GM19372 (cell line): ENCODE data around the gene PRDM16.

ENCODE experiments used
- ATAC-seq: cut with Tn5 transposase; IDR thresholded peaks from one replicate; pipeline ENCODE4 v1.9.1; 2021; ENCODE audit warnings: mild to moderate bottlenecking, low read depth, moderate library complexity; ENCODE audit not compliant: unreplicated experiment

Gene PRDM16

DNA sequence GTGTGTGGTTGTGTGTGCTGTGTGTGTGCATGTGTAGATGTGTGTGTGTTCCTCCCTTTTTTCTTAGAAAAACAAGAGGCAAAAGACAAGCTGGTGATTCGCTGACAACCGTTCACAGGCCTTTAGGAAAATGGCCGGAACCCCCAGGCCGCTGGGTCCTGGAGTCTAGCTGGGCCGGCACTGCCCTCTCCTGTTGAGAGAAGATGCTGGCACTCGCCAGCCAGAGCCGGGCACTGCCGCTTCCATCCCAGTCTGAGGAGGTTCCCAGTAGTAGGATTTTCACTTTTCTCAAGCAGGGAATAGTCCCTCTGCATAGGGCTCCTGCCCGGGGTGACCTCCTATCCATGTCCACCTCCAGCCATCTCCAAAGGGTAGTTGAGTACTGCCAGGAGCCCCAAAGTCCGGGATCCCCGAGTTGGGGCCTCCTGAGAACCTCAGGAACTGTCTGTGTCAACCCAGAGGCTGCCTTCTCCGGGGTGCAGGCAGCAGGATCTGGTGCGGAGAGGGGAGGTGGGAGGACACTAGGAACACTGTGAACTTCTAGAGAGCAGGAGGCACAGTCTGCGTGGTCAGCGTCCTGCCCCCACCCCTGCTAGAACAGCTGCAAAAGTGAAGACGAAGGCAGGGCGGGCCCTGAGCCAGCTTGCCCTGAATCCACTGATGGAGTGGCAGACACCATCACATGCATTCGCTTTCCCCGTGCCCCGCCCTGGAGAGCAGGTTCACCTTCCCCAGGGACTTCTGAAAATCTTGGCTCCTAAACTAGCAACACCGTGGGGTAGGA lies 341.3 kb downstream of the PRDM16 start:
- no peak for ATAC-seq

DNA sequence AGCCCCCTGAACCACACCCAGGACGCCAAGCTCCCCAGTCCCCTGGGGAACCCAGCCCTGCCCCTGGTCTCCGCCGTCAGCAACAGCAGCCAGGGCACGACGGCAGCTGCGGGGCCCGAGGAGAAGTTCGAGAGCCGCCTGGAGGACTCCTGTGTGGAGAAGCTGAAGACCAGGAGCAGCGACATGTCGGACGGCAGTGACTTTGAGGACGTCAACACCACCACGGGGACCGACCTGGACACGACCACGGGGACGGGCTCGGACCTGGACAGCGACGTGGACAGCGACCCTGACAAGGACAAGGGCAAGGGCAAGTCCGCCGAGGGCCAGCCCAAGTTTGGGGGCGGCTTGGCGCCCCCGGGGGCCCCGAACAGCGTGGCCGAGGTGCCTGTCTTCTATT lies 342.8 kb downstream of the PRDM16 start:
- no peak for ATAC-seq

DNA sequence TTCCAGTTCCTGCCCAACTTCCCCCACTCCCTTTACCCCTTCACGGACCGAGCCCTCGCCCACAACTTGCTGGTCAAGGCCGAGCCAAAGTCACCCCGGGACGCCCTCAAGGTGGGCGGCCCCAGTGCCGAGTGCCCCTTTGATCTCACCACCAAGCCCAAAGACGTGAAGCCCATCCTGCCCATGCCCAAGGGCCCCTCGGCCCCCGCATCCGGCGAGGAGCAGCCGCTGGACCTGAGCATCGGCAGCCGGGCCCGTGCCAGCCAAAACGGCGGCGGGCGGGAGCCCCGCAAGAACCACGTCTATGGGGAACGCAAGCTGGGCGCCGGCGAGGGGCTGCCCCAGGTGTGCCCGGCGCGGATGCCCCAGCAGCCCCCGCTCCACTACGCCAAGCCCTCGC lies 343.4 kb downstream of the PRDM16 start:
- ATAC-seq, result no peak

DNA sequence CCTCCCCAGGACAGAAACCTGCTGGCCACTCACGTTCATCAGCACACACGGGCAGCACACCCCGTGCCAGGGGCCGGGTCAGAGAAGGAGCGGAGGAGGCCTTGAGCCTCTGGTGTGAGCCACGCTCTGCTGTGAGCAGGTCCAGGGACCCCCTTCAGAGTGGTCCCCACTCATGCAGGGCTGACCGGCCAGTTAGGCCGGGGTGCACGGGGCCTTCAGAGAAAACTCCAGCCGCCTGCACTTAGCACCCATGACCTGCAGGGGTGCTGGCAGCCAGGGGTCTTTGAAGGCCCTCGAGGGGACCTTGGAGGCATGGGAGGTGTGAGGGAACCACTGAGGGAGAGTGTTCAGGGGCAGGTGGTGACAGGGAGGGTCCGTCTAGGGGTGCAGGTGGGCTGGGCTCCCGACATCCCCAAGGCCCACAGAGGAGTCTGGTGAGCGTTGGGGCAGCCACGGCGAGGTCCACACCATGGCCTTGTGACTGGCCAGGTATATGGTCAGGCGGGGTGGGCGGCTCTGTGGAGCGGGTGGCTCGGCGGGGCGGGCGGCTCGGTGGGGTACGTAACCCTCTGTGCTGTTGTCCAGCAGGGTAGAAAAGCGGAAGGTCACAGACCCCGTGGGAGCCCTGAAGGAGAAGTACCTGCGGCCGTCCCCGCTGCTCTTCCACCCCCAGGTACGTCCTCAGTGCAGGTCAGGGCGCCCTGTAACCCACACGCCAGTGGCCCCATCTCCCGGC lies 345.1 kb downstream of the PRDM16 start:
- ATAC-seq, result no peak

DNA sequence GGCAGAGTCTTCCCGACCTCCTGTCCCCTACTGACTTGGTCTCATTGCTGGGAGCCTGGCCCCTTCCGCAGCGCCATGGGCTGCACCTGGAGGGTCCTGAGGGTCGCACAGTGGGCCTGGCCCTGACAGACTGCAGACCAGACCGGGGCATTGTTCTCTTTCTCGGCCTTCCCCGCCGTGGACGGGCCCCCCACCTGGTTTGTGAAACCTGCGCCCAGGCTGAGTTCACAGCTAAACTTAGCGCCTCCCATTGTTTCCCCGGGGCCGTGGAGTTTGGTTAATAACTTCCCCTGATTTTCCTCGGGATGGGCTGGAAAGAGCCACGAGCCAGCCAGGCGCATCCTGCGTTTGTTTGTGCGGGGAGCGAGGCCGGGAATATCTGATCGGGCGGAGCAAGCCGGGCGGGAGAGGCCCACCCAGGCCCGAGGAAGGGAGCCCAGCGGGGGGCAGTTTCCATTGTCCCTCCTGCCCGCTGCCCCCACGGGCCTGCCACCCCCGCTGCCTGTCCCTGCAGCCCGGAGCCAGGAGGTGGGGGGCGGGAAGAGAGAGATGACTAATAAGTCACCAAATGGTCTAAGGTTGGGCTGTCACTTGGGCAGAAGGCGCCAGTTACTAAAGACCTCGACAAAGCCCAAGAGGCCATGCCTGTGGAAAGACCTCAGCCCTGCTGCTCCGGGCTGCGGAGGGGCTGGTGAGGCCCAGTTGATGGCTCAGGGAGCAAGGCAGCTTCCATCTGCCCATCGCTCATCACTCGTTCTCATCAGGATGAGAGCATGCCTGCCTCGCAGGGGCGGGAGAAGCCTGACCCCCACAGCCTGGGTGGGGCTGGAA lies 346.5 kb downstream of the PRDM16 start:
- ATAC-seq, result no peak

DNA sequence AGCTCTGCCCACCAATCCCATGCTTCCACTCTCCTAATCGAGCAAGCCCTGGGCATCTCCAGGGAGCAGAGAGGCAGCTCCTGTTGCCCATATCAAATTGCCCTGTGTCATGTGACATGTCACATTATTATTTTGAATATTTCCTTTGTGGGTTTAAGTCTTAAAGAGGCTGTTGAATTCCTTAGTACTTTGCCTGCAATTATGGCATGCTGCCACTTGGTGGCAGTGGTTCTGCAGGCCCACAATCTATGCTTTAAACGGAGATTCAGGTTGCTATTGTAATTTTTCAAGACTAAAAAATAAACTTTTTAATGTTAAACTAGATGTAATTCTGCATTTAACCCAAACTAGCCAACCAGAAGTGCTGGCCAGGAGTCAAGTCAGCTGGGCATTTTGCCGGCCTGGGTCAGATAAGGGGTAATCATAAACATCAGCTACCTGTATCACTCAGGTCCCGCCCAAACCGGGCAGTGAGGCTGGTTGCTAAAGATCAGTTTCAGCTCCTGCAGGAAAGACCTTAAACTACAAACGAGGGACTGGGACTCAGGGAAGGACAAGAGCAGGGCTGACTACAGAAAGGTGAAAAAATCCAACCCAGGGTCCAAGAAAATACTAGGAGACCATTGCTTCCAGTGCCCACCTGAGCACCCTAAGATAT lies 348.2 kb downstream of the PRDM16 start:
- no peak for ATAC-seq

DNA sequence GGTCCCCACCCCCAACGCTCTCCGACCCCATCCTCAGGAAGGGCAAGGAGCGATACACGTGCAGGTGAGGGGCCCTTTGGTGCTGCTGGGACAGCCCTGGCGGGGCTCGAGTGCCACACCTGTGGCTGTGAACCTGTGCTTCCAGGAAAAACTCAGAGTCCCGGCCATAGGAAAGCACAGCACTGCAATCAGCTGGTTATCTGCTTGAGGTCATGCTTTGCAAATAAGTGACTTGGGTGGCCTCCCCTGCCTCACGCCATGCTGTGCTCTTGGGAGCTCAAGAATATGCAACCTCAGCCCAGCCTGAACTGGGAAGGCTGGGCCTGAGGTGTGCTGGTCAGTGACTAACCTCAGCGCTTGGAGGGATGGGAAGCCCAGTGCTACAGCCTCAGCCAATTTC lies 348.9 kb downstream of the PRDM16 start:
- no peak for ATAC-seq

DNA sequence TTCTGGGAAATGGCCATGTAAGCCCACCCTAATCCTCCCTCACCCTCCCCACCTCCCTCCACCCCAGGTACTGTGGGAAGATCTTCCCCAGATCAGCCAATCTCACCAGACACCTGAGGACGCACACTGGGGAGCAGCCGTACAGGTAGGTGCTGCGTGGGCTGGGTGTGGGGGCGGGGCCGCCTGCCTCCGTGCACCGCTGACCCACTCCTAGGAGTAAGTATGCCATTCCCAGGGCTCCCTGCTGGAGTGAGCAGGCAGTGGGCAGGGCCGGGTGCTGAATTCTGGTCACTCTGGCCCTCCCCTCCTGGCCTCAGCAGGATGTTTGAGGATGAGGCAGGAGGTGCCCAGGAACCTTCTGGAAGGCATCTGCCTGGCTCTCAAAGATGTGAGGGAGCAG lies 349.6 kb downstream of the PRDM16 start:
- no peak for ATAC-seq

DNA sequence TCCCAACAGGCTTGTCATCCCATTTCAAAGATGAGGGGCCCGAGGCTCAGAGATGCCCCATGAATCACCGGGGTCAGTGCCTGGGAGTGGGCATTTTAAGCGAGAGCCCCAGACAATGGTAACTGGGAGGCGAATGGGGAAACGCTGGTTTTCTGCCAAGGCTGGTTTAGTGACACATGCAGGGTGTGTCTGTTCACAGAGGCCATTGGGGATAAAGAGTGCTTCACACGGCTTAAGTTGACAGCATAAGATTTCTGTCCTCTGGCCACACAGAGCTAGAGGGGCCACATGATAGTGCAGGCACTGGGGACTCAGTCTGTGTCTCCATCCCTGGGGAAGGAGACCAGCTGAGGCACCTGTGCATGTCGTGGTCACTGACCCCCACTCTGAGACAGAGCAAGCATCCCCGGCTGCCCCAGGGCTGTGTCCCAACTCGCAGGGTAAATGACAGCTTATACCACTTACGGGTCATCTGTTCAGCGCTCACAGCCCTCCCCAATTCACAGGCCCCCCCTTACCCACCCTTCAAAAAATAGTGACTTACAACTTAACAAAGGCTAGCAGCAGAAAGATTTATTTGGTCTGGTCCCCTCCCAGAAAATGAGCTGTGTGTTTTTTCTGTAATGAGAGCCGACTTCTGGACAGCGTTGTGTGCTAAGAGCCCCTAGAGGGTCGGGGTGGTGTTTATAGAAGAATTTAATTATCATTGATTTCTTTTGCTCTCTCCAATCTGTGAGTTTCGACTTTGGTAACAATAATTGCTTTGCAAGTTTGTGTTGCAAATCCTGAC lies 350.6 kb downstream of the PRDM16 start:
- no peak for ATAC-seq

DNA sequence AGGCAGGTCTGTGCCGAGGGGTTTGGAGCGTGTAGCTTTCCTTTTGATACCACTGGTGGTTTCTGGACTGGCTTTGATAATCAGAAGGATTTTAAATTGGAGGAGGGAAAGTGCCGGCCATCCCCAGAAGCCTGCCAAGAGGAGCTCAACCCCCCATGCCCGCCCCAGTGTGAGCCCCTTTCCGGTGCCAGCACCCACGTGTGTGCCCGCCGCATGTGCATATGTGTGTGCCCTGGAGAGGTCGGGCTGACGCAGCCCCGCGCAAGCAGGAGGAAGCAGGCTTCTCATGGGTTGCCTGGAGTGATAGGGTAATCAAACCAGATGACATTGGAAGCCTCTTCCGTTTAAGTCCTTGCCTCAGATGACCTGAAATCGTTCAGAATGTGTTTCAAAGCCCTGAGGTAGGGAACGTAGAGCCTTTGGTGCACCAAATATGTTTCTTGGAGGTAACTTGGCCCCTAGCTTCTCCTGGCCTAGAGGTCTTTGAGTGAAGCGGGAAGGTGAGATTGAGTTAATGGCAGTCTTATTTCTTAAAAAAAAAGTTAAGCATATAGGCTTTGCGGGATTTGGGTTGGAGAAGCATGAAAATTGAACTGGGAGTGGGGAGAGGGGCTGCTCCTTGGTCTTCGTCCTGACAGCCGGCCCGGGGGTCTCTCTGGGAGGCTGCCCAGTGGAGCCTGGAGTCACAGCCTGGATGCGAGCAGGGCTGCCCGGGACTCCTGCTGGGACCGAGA lies 351.4 kb downstream of the PRDM16 start:
- ATAC-seq, result no peak

DNA sequence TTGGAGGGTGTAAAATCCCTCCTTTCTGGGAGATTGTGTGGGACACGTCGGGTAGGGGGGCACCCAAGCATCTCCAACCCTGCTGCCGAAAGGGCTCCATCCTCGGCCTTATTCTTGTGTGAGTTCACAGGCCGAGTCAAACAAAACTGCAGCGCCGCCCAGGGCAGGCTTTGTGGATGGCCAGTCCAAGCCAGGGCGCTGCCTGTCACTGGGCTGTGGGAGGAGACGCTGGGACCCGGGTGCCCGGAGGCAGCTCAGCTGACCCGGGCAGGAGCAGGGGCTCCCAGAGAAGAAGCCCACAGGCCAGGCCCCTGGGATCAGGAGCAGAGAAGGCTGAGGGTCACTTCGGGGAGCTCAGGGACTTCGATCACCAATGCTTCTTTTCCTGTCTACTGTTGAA lies 353.6 kb downstream of the PRDM16 start:
- ATAC-seq, result no peak

DNA sequence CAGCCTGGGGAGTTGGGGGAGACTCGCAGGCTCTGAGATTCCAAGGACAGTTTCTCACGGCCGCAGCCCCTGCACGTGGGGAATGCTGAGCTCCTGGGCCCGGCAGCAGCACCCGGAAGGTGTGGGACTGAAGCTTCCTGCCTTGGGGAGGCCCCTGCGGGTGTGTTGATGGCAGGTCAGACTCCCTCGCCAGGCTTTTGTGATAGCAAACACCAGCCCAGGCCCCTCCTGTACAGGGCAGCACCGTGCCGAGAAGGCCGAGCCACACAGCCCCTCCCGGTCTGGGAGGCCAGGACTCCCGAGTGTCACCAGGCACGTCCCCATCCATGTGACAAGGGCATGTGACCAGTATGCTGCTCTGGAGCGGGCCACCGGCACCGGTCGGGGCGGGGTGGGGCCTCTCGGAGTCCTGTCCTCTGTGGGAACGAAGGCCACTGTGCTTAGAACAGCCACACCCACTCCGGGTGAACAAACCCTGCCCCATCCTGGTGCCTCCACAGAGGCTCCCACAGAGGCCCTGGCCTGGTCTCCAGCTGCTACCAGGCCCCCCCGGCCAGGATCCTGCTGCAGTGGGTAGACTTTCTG lies 354.3 kb downstream of the PRDM16 start:
- no peak for ATAC-seq

DNA sequence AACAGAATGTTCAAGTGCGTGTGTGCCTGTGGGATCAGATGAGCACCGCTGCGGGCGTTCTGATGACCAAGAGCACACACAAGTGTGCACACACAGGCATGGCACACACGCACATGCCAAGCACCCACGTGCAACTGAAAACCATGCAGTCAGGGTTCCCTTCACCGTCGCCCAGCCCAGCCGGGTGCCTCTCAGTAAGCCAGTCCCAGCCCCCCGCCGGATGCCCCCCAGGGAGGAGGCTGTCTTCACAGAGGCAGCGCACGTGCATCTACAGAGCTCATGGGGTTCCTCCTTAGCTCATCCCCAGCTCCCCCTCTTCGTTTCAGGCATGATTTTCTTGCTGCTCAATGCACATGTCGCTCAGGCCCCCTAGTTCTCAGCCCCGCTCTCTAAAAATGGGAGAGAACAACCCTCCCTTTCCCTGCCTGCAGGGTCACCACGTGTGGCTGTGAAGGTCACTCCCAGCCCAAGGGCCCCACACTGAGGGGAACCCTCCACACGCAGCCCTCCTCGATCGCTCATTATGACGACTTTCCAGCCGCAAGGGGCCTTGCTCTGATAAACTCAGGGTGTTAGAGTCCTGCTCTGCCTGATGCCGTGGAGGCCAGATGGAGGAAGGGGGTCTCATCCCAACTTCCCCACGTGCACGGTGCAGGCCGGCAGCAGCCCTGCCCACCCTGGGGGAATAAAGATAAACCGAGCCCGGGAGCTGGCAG lies 355.1 kb downstream of the PRDM16 start:
- no peak for ATAC-seq

DNA sequence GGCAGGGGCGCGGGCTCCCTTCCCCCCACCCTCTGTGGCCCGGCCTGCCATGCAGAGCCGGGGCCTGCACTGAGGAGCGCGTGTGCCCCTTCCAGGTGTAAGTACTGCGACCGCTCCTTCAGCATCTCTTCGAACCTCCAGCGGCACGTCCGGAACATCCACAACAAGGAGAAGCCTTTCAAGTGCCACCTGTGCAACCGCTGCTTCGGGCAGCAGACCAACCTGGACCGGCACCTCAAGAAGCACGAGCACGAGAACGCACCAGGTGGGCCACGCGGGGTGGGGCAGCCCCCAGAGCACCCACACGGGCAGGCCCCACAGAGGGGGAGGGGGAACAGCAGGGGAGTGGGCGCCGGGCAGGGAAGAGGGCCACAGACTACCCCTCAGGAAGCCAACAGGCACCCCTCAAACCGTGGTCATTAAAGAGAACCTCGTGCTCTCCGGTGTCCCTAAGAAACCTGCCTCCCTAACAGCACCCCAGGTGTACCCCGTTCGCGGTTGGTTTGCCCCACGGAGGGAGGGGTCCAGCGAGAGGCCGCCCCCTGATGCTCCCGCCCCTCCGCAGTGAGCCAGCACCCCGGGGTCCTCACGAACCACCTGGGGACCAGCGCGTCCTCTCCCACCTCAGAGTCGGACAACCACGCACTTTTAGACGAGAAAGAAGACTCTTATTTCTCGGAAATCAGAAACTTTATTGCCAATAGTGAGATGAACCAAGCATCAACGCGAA lies 356.6 kb downstream of the PRDM16 start:
- ATAC-seq, result no peak

DNA sequence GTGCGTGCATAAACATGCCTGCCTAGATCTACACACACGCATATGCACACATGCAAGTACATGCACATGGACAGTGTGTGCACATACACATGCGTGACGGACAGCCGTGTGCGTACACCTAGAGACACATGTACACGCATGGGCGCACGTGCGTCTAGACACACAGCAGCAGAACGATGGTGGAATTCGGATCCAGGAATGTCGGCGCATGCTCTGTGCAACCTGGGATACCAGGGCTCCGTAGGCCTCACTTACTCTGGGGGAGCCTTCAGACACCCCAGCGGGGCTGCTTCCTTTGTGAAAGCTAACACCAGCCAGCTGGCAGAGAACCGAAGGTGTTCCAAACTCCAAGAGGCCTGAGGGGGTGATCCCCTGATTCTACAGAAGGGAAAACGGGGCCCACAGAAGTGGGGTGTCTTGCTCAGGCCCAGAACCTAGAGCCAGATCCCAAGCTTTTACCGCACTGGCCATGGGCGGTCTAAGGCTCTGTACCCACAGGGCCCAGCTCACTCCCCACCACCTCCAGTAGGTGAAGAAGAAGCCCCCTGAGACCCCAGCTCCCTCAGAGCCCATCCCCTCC lies 358.0 kb downstream of the PRDM16 start:
- no peak for ATAC-seq

DNA sequence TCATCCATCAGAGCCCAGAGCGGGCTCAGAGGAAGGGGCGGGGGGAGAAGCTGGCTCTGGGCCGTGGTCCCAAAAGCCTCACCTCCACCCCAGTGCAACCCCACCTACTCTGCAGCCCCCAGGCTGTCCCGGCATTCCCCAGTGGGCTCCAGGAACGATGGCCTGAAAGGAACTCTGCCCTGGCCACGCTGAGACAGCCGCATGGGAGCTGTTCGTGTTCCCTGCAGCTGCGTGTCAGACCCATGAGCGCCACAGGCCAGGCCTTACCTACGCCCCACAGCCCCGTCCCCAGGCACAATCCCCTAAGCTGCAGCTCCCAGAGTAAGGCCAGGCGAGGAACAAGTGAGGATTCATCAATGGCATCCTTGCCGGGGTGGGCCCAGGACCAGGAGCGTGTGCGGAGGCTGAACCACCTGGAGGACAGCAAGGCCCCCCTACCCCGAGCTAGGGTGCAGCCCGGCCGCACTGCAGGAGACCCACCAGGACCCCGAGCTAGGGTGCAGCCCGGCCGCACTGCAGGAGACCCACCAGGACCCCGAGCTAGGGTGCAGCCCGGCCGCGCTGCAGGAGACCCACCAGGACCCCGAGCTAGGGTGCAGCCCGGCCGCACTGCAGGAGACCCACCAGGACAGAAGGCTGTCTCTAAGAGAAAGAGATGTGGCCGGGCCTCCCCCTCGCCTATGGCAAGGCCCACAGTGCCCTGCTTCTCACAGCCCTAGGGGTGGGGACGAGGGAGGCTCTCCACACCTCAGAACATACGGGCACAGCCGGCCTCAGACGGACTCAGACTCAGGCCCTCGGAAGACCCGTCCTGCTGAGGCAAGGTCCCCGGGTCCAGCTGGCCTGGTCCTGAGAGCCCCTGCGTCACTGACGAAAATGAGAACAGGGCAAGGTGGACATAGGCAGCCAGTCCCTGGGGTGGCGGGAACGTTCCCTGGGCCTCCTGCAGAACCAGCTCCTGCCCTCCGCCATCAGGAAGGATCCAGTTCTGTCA lies 359.0 kb downstream of the PRDM16 start:
- no peak for ATAC-seq
